BJ (cell line): ENCODE data around the gene PSME4. TPM values are rescaled to one million over a fixed set of nuclear protein-coding genes. Genes with fewer than 3 reads are reported as not detected.
"Not testable (repeated sequence)": the region's sequence is repeated elsewhere in the genome, so short reads cannot be mapped to it uniquely, and the experiment has no call there.

Experiments used
- CTCF ChIA-PET: fragments of 350-600 bp; formaldehyde crosslinking; extraction: SDS; loops from one replicate; lab custom pipeline; 2021; ENCODE audit warnings: antibody characterized with exemption, inconsistent platforms; lab: Yijun Ruan, JAX
- POLR2A ChIA-PET: fragments of 300-600 bp; sonication (Branson Sonifier 250); formaldehyde crosslinking; extraction: SDS; loops from one replicate; lab custom pipeline; 2021; ENCODE audit warnings: antibody characterized with exemption; lab: Charles Lee
- DNase-seq: peaks from one replicate; pipeline ENCODE4 v3.0.0-alpha.2; 2011; ENCODE audit warnings: low read depth
- H3K27me3 ChIP-seq: 2 replicates; pipeline ENCODE4 v1.6.0; 2011; ENCODE audit warnings: low read length; ENCODE audit not compliant: control insufficient read depth, insufficient read depth
- H3K36me3 ChIP-seq: 2 replicates; pipeline ENCODE4 v1.5.1; 2011; ENCODE audit warnings: low read length; ENCODE audit not compliant: control insufficient read depth, insufficient read depth
- H3K4me3 ChIP-seq: 2 replicates; pipeline ENCODE4 v1.5.1; 2011; ENCODE audit warnings: low read depth, mild to moderate bottlenecking, control low read depth, low read length
- polyA plus RNA-seq: library from polyadenylated mRNA; depleted of rRNA; stranded (reverse); fragments of >200 nt; gene quantifications from 2 replicates; pipeline ENCODE4 v1.2.3, GENCODE V29; 2011
- TF ChIP-seq, protein P1 (sequence below): IDR thresholded peaks from 2 replicates; pipeline ENCODE4 v1.5.1; 2011; ENCODE audit warnings: low read depth, mild to moderate bottlenecking, control low read depth, inconsistent platforms, low read length, moderate library complexity; ENCODE audit not compliant: insufficient read depth

The PSME4 gene
- polyA plus RNA-seq, 1 experiment, result 14.9 TPM

DNA sequence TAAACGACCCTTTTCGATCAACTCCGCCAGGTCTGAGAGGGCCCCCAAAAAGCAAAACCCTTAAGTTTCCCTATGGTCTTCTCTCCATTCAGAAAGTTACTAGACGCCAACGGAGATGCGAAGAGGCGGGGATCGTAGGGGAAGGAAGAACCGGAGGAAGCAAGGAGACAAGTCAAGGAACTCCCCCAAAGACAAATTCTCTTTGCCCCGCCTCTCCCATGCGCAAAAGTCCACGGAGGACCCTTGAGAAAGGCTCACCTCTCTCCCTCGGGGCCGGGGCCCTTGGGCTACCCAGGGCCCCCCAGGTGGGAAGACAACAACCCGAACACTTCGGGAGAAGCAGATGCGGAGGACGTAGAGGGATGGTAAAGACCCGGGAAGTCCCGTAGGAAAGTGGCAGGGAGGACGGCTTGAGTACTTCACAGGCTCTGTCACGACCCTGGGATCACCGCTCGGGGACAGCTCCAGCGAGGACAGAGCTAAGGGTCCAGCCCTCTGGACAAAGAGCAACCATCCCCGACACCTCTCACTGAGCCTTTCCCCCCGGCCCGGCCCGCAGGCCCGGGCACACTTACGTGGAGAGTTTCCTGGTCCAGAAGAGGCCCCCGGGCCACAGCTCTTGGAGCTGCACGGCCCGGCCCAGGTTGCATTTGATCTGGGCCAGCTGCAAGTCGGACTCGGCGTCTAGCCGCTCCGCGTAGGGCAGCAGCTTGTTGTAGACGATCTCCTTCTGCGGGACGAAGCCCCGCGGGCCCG, 647 bp downstream of the PSME4 start:
- no peak for DNase-seq
- H3K36me3 ChIP-seq, result no peaks in the 10 kb centered on the region
- TF ChIP-seq, protein P1, sequence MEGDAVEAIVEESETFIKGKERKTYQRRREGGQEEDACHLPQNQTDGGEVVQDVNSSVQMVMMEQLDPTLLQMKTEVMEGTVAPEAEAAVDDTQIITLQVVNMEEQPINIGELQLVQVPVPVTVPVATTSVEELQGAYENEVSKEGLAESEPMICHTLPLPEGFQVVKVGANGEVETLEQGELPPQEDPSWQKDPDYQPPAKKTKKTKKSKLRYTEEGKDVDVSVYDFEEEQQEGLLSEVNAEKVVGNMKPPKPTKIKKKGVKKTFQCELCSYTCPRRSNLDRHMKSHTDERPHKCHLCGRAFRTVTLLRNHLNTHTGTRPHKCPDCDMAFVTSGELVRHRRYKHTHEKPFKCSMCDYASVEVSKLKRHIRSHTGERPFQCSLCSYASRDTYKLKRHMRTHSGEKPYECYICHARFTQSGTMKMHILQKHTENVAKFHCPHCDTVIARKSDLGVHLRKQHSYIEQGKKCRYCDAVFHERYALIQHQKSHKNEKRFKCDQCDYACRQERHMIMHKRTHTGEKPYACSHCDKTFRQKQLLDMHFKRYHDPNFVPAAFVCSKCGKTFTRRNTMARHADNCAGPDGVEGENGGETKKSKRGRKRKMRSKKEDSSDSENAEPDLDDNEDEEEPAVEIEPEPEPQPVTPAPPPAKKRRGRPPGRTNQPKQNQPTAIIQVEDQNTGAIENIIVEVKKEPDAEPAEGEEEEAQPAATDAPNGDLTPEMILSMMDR, result no peak
- ChIA-PET CTCF (interaction anchor here (0.9 kb wide), 1 partner anchor 13 kb away, joined by 3 read pairs; no protein-coding TSS in a partner anchor), POLR2A (interaction anchor here (0.5 to 0.7 kb wide), 3 partner anchors 18 to 1505 kb away, joined by 3 to 5 read pairs (median 4); no protein-coding TSS in a partner anchor)
- H3K4me3 ChIP-seq, result peak overlapping the region; percentile 75
- no peaks in the 10 kb centered on the region for H3K27me3 ChIP-seq

DNA sequence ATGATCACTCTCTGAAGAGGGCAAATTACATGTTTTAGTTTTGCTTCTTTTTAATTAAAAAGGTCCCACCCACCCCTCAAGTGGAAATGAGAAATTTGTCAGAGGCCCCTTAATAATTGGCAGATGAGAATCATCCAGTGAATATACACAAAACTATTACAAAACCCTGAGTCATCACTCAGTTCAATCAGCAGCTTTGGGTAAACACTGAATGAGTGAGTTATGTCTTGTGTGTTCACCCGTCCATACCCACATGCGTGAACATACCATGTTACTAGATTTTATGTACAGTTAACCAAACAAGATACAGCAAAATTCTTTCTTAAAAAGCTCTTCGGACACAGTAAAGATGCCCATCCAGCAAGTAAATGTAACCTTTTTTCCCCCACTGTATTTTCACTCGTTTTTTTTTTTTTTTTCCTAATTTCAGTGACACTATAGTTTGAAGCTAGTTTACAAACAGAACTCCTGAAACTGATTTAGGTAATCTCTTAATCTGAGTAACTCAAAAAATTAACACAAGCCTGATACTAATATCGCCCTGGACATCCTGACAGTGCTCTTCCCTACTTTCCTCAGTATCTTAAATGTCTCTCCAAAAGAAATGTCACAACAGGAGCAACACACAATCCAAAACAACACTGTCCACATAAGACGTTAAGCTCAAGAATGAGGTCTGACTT, 1.4 kb downstream of the PSME4 start:
- Histone ChIP-seq H3K4me3 (peak overlapping the region; percentile 75), H3K27me3 (no peaks in the 10 kb centered on the region), H3K36me3 (no peaks in the 10 kb centered on the region)
- TF ChIP-seq, protein P1, result no peak
- ChIA-PET POLR2A (interaction anchor here (0.6 to 0.7 kb wide), 2 partner anchors 19 to 1505 kb away, joined by 3 to 5 read pairs; no protein-coding TSS in a partner anchor), CTCF (interaction anchor here (0.9 to 1.0 kb wide), 2 partner anchors 14 to 16 kb away, joined by 3 read pairs; no protein-coding TSS in a partner anchor)
- DNase-seq, result no peak

DNA sequence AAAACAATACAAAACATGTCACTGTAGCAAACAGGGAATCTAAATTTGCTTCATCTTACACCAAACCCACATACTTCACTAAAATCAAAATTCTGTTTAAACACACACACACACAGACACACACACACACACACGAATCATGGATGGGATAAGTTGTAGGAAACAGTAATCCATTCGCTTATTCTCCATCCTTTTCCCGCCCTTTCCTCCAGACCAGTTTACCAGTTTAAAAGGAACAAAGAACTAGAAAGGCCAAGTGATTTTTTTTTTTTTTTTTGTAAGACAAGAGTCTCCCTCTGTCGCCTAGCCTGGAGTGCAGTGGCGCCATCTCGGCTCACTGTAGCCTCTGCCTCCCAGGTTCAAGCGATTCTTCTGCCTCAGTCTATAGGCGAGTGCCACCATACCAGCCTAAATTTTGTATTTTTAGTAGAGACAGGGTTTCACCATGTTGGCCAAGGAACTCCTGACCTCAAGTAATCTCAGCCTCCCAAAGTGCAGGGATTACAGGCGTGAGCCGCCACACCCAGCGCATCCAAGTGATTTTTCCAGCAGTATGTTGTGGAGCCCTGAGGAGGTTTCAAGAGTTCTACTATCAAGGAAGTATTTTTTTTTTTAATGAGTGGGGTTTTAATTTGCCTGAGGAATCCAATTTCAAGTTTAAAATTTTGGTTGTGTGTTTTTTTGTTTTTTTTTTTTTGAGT, 5.7 kb downstream of the PSME4 start:
- ChIA-PET CTCF (no interaction called here), POLR2A (no interaction called here)
- DNase-seq, result no peak
- Histone ChIP-seq H3K36me3 (no peaks in the 10 kb centered on the region), H3K27me3 (no peaks in the 10 kb centered on the region), H3K4me3 (no peak overlapping the region)
- TF ChIP-seq, protein P1, result no peak

DNA sequence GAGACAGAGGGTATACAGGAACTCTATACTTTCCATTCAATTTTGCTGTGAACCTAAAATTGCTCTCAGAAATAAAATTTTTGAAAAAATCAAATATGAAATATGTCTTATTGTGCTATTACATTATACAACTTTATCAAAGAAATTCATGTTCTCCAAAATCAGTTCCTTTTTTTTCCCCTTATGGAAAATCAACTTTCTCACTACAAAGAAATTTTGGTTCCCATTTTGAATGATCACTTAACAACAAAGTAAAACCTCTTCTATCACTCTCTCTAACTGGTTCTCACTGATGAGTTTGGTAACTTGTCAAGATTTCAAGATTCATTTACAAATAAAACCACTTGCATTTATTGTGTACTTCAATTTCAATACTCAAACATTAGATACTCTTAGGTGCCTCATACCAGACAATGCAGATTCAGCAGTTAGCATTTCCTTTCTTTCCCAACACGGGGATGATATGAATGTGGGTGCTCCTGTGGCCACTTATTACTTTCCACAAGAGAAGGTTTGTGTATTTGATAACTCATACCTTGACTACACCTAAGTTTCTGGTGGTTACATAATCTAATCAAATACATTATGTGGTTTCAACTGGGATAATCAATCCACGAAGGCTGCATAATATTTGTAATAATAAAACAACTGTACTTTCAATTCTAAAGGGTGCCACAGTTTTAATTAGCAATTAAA, 6.4 kb downstream of the PSME4 start:
- ChIA-PET CTCF (no interaction called here), POLR2A (no interaction called here)
- TF ChIP-seq, protein P1, result no peak
- no peak for DNase-seq
- Histone ChIP-seq H3K27me3 (no peaks in the 10 kb centered on the region), H3K36me3 (no peaks in the 10 kb centered on the region), H3K4me3 (no peak overlapping the region)

DNA sequence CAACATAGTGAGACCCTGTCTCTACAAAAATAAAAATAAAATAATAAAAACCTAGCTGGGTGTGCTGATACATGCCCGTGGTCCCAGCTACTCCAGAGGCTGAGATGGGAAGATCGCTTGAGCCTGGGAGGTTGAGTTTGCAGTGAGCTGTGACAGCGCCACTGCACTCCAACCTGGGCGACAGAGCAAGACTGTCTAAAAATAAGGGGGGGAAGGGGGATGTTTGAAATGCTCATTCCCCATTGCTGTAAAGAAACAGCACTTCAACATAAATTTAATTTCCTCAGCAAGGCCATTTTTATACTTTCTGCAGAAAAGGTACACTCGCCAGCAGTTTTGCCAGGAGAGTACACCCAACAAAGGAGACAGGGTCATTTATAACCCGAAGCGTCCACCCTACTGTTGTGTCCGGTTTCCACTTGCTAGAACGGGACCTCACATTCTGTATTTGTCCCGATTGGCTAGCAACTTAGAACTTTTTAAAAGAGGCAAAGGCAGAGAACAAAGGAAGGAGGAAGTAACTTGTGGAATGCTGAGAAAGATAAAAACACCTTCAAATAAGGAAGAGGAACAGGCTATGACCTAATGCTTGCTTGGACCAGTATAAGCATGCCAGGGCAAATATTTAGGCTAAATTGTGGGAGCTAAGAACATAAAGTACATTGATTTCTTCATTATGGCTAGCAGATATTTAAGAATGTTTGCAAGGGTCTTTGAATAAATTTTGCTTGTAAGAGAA, 9.1 kb downstream of the PSME4 start:
- H3K4me3 ChIP-seq, CTCF ChIA-PET, H3K36me3 ChIP-seq, DNase-seq, POLR2A ChIA-PET, H3K27me3 ChIP-seq: not testable (repeated sequence)
